Right lobe of liver (tissue), 6 donors: ENCODE data around the gene CCNH. TPM values are rescaled to one million over a fixed set of nuclear protein-coding genes. Genes with fewer than 3 reads are reported as not detected.

Experiments
- ATAC-seq, 4 donors: fragments of 200-7000 bp; cut with Tn5 transposase; one replicate each; pipeline ENCODE4 v1.9.1; 2020; ENCODE audit warnings: mild to moderate bottlenecking in 4 of 4, moderate library complexity in 4 of 4
- DNase-seq, 3 donors: peaks; one replicate each; pipeline ENCODE4 v3.0.0-alpha.2; 2020
- H3K27ac ChIP-seq, 3 donors: fragments of 200-600 bp; one replicate each; pipeline ENCODE4 v1.8.0; 2022
- H3K27me3 ChIP-seq, 2 donors: fragments of 200-600 bp; one replicate each; pipeline ENCODE4 v1.8.0; 2022
- H3K36me3 ChIP-seq, 4 donors: fragments of 200-600 bp; sonication (generic) in 1 of 4; one replicate each; pipeline versions ENCODE4 v1.5.1 to v1.8.0; 2017 to 2022; ENCODE audit warnings: control low read depth in 1 of 4
- H3K4me1 ChIP-seq, 4 donors: fragments of 200-600 bp; sonication (generic) in 1 of 4; one replicate each; pipeline versions ENCODE4 v1.5.1 to v1.8.0; 2017 to 2022; ENCODE audit warnings: control low read depth in 1 of 4
- H3K4me3 ChIP-seq, 3 donors: fragments of 200-600 bp; one replicate each; pipeline ENCODE4 v1.8.0; 2022
- H3K9me3 ChIP-seq, 4 donors: fragments of 200-600 bp; sonication (generic) in 1 of 4; one replicate each; pipeline versions ENCODE4 v1.5.1 to v1.8.0; 2017 to 2022; ENCODE audit warnings: control low read depth in 1 of 4
- POLR2A ChIP-seq: fragments of 450-650 bp; IDR thresholded peaks from one replicate; pipeline ENCODE4 v1.6.1; 2017; ENCODE audit warnings: antibody characterized with exemption, mild to moderate bottlenecking
- WGBS: methylation state at CpG from one replicate; pipeline ENCODE4 v1.1.6; 2018; ENCODE audit warnings: low coverage, low lambda C conversion rate; ENCODE audit not compliant: insufficient coverage; ENCODE audit errors: missing lambda C conversion rate; 5-methylcytosine and 5-hydroxymethylcytosine counted together
- intact Hi-C, 2 donors: fragments of 100-400 bp; cut with DNase I; formaldehyde crosslinking; loops; one replicate each; pipeline versions ENCODE4 v1.11.2 to v1.14.1; 2022
- long read RNA-seq: library from polyadenylated mRNA; unstranded; transcript quantifications from one replicate; pipeline ENCODE4 v2.0.0, GENCODE V29; 2019
- total RNA-seq, 6 experiments: library from RNA; depleted of rRNA in 2 of 6; stranded (reverse); fragments of >200 nt in 2 of 6; fragmentation: NEBNext Ultra II Directional in 3 of 6; extraction: Animal tissue kit (Norgen Biotek cat#: 25700) in 3 of 6; gene quantifications; one replicate each; pipeline versions ENCODE4 v1.1.0 to v1.2.4, GENCODE V29; 2016 to 2023
- TF ChIP-seq, protein P1 (sequence below), 4 donors: fragments of 200-600 bp in 3 of 4; fragments of 450-650 bp in 1 of 4; IDR thresholded peaks; one replicate each; pipeline versions ENCODE4 v1.5.1 to v1.8.0; 2016 to 2022; ENCODE audit warnings: antibody characterized with exemption in 4 of 4, mild to moderate bottlenecking in 2 of 4
- donor health status: DM: no; HTN: yes; CAD: no.
- donor health status: DM: no; HTN: no; CAD: no.
- donor health status: DM: no; HTN: no; CAD: no.
- donor health status: DM: no; HTN: yes; CAD: no.
- donor health status: DM: no; HTN: yes; CAD: no.

The CCNH gene
- total RNA-seq = 10 to 100 TPM; 18.0 to 65.0 (median 19.3) TPM
- long read RNA-seq, partial matches to known transcripts = 1 of 5 reads
- long read RNA-seq, other reads (novel, unspliced or antisense) = 0 of 5 reads

DNA sequence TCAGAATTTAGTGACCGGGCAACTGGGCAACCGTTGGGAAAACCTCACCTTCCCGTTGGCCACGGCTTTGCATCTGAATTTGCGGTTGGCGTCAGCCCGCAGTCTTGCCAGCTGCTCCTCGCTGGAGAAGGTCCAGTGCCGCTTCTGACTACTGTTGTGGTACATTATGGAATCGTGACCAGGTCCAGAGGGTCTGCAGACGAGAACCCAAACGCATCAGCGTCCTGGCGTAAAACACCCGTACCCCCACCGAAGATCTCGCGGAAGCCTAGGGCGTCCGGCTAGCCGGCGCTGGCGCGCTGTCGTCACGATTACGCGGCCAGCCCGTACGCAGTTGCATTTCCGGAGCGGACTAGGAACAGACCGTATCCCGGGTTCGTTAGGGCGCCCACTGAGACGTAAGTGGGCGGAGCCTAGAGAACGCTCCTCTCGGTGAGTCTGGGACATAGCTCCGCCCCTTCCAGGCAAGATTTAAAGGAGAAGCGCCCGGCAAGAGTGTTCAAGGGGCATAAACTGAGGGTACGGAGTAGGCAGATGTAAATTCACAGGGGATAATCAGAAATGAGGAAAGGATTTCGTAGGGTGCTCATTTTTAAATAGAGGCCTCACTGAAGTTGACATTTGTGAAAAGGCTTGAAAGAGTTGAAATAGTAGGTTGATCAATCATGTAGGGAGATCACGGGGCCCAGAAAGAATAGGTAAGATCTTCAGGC lies at the start of gene CCNH:
CCNH (minus strand) TSS at position 301 of the 713 bp plus-strand sequence; CDS start at position 165, 136 bp downstream.
- DNase-seq (peak; percentile 98 to 99 (median 98)), ATAC-seq (peak; percentile 99 to 100 (median 99))
- no peaks in the 10 kb centered on the region for H3K27me3 ChIP-seq
- peak within 1 kb of the TSS; percentile 74 to 87 (median 76) for H3K4me3 ChIP-seq
- TF ChIP-seq POLR2A = peak; percentile 98
- TF ChIP-seq, protein P1, sequence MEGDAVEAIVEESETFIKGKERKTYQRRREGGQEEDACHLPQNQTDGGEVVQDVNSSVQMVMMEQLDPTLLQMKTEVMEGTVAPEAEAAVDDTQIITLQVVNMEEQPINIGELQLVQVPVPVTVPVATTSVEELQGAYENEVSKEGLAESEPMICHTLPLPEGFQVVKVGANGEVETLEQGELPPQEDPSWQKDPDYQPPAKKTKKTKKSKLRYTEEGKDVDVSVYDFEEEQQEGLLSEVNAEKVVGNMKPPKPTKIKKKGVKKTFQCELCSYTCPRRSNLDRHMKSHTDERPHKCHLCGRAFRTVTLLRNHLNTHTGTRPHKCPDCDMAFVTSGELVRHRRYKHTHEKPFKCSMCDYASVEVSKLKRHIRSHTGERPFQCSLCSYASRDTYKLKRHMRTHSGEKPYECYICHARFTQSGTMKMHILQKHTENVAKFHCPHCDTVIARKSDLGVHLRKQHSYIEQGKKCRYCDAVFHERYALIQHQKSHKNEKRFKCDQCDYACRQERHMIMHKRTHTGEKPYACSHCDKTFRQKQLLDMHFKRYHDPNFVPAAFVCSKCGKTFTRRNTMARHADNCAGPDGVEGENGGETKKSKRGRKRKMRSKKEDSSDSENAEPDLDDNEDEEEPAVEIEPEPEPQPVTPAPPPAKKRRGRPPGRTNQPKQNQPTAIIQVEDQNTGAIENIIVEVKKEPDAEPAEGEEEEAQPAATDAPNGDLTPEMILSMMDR (IDR thresholded peaks at IDR 0.05) = no peak
- H3K9me3 ChIP-seq = no peaks in the 10 kb centered on the region
- H3K4me1 ChIP-seq = peaks cover 0 to 12% (median 5%) of the 10 kb centered on the region in 4 donors
- intact Hi-C loops = no loop called here
- 1% methylated on average over 20 of the region's 46 CpGs for WGBS
- H3K27ac ChIP-seq = peak within 1 kb of the TSS; percentile 95 to 99 (median 96)
- H3K36me3 ChIP-seq = peaks cover 0 to 29% (median 8%) of the 10 kb centered on the region in 4 donors

DNA sequence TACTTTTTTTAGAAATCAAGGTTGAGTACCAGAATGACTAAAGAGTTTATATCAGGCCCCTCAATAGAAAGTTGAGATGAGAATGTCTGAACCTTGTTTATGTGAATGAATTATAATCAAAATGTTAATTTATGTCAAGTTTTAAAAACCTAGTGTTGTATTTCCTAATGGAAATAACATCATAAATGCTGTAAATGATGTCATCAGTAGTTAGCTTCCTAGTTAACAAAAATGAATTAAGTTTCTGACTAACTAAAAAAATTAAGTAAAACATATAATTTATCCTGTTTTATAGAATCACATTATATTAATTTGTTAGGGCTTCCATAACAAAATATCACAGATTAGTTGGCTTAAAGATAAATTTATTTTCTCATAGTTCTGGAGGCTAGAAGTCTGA lies 45.0 kb upstream of the CCNH start:
- H3K27ac ChIP-seq = no peak overlapping the region
- TF ChIP-seq POLR2A = no peak
- TF ChIP-seq, protein P1 (IDR thresholded peaks at IDR 0.05) = no peak
- peaks cover 0 to 3% of the 10 kb centered on the region in 2 donors for H3K27me3 ChIP-seq
- ATAC-seq = no peak
- H3K9me3 ChIP-seq = no peaks in the 10 kb centered on the region
- H3K36me3 ChIP-seq = no peaks in the 10 kb centered on the region
- no peak for DNase-seq
- H3K4me3 ChIP-seq = no peak overlapping the region
- H3K4me1 ChIP-seq = no peaks in the 10 kb centered on the region
- intact Hi-C loops = no loop called here

DNA sequence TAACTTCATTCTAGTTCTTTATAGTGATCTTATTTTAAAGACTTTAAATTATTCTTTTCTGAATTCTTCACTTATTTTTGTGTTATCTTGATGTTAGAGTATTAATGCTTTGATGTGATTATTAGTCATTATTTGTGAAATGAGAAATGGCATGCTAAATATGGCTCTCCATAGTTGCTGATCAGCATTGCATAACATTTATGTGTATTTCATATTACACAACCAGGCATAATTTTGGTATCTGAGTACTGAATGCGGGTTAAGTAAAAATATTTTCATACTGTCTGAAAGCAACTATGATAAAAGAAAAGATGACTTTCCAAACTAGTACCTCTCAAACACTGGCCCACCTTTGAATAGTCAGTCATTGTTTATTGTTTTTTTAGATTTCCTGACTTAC lies 41.1 kb upstream of the CCNH start:
- Histone ChIP-seq H3K27me3 (peaks cover 0 to 3% of the 10 kb centered on the region in 2 donors), H3K9me3 (no peaks in the 10 kb centered on the region), H3K36me3 (no peaks in the 10 kb centered on the region), H3K4me1 (no peaks in the 10 kb centered on the region), H3K4me3 (no peak overlapping the region), H3K27ac (no peak overlapping the region)
- TF ChIP-seq, protein P1 (IDR thresholded peaks at IDR 0.05) = no peak
- no peak for TF ChIP-seq POLR2A
- ATAC-seq (no peak), DNase-seq (no peak)
- WGBS = 75% methylated on average over 1 of the region's 1 CpG
- intact Hi-C loops = no loop called here

DNA sequence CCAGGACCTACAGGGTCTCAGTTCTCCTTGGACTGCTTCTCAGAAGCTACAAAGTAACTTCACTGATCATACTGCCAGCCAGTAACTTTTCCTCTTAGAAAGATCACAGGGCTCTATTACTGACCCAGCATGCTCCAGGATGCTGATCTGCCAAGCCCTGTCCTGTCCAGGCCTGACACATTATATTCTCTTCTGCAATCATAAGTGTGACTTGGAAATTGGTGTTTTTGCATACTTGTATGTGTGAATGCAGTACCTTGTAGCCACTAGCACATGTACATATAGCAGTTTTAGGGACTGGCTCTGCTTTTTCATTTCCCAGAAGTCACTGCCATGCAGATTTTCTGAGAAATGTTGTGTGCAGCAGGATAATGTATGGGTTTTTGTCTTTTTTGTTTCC lies 40.1 kb upstream of the CCNH start:
- H3K4me3 ChIP-seq = no peak overlapping the region
- intact Hi-C loops = no loop called here
- H3K9me3 ChIP-seq = no peaks in the 10 kb centered on the region
- H3K27me3 ChIP-seq = no peaks in the 10 kb centered on the region
- H3K36me3 ChIP-seq = no peaks in the 10 kb centered on the region
- H3K4me1 ChIP-seq = no peaks in the 10 kb centered on the region
- ATAC-seq (no peak), DNase-seq (no peak)
- H3K27ac ChIP-seq = no peak overlapping the region
- TF ChIP-seq, protein P1 (IDR thresholded peaks at IDR 0.05) = no peak
- no peak for TF ChIP-seq POLR2A
